NCI-H345 treated with DMSO at 0.1 percent for 48 hours (cell line): ENCODE measurements around the gene FCN1.

Experiments used
- DNase-seq: peaks from one replicate; lab custom pipeline; 2025; ENCODE audit not compliant: unreplicated experiment; lab: John Stamatoyannopoulos, UW

Gene FCN1

GRCh38 chr9:134937566-134938345 is 20.0 kb upstream of the FCN1 start:
- DNase-seq: no peak

GRCh38 chr9:134937164-134937555 is 19.4 kb upstream of the FCN1 start:
- DNase-seq: no peak

GRCh38 chr9:134936346-134937163 is 18.8 kb upstream of the FCN1 start:
- DNase-seq: no peak

GRCh38 chr9:134935701-134936345 is 18.1 kb upstream of the FCN1 start:
- DNase-seq: no peak

GRCh38 chr9:134935056-134935640 is 17.4 kb upstream of the FCN1 start:
- no peak for DNase-seq

GRCh38 chr9:134933076-134933659 is 15.5 kb upstream of the FCN1 start:
- no peak for DNase-seq

- no peak for DNase-seq
These were observed 14.9 kb upstream of the FCN1 start for GRCh38 chr9:134932606-134933005.

- no peak for DNase-seq
These were observed 14.5 kb upstream of the FCN1 start for GRCh38 chr9:134932171-134932570.

GRCh38 chr9:134930398-134930797 is 12.7 kb upstream of the FCN1 start:
- no peak for DNase-seq

GRCh38 chr9:134929193-134930158 is 11.8 kb upstream of the FCN1 start:
- no peak for DNase-seq

GRCh38 chr9:134928436-134929192 is 10.9 kb upstream of the FCN1 start:
- DNase-seq: no peak

GRCh38 chr9:134925011-134925511 is 7.3 kb upstream of the FCN1 start:
- DNase-seq: no peak

GRCh38 chr9:134923466-134923865 is 5.8 kb upstream of the FCN1 start:
- DNase-seq: no peak

- DNase-seq: no peak
These were observed 5.2 kb upstream of the FCN1 start for GRCh38 chr9:134922932-134923240.

- DNase-seq: no peak
These were observed 4.6 kb upstream of the FCN1 start for GRCh38 chr9:134922066-134922931.

- no peak for DNase-seq
These were observed 1.6 kb upstream of the FCN1 start for GRCh38 chr9:134919303-134919702.

- DNase-seq: no peak
These were observed 934 bp upstream of the FCN1 start for GRCh38 chr9:134918646-134919045.

GRCh38 chr9:134916161-134916665 is 1.5 kb downstream of the FCN1 start:
- DNase-seq: no peak
